SK-N-SH treated with all-trans-retinoic acid at 6 μM for 48 hours (cell line): Measurements from ENCODE around the gene ATCAY.

Source experiments
- ATAC-seq: fragments of 200-7000 bp; cut with Tn5 transposase; 3 replicates; pipeline ENCODE4 v1.9.1; 2020; ENCODE audit warnings: mild to moderate bottlenecking, moderate library complexity
- ARNTL ChIP-seq: fragments of 450-650 bp; formaldehyde crosslinking; IDR thresholded peaks from 2 replicates; pipeline ENCODE4 v1.5.0; 2020; ENCODE audit warnings: low read depth, mild to moderate bottlenecking, moderate library complexity, borderline replicate concordance
- BACH2 ChIP-seq: fragments of 250-450 bp; sonication (Bioruptor Pico); IDR thresholded peaks from 2 replicates; pipeline ENCODE4 v1.9.0; 2021; ENCODE audit warnings: mild to moderate bottlenecking, borderline replicate concordance
- CREB5 ChIP-seq: fragments of 250-450 bp; sonication (Bioruptor Pico); IDR thresholded peaks from 2 replicates; pipeline ENCODE4 v1.5.1; 2020; ENCODE audit warnings: low read depth, mild to moderate bottlenecking, moderate library complexity
- CSDC2 ChIP-seq: fragments of 250-450 bp; sonication (Bioruptor Pico); IDR thresholded peaks from 2 replicates; pipeline ENCODE4 v1.5.0; 2020; ENCODE audit warnings: mild to moderate bottlenecking, moderate library complexity
- CSRNP3 ChIP-seq: fragments of 250-450 bp; sonication (Bioruptor Pico); IDR thresholded peaks from 2 replicates; pipeline ENCODE4 v1.5.1; 2021; ENCODE audit warnings: mild to moderate bottlenecking, moderate library complexity
- ESRRG ChIP-seq: fragments of 250-450 bp; sonication (Bioruptor Pico); IDR thresholded peaks from 2 replicates; pipeline ENCODE4 v1.6.1; 2021; ENCODE audit warnings: mild to moderate bottlenecking
- GLIS3 ChIP-seq: fragments of 250-450 bp; sonication (Bioruptor Pico); IDR thresholded peaks from 2 replicates; pipeline ENCODE4 v1.5.0; 2020; ENCODE audit warnings: mild to moderate bottlenecking, moderate library complexity
- OSR1 ChIP-seq: fragments of 250-450 bp; sonication (Bioruptor Pico); IDR thresholded peaks from 2 replicates; pipeline ENCODE4 v1.8.0; 2022; ENCODE audit warnings: moderate library complexity, mild to moderate bottlenecking, inconsistent platforms
- PATZ1 ChIP-seq: fragments of 250-450 bp; sonication (Bioruptor Pico); IDR thresholded peaks from 2 replicates; pipeline ENCODE4 v1.8.0; 2020; ENCODE audit warnings: mild to moderate bottlenecking, moderate library complexity, borderline replicate concordance
- POU6F1 ChIP-seq: fragments of 250-450 bp; sonication (Bioruptor Pico); IDR thresholded peaks from 2 replicates; pipeline ENCODE4 v1.8.0; 2021; ENCODE audit warnings: low read depth, mild to moderate bottlenecking, moderate library complexity, borderline replicate concordance
- PPARA ChIP-seq: fragments of 250-450 bp; sonication (Bioruptor Pico); IDR thresholded peaks from 2 replicates; pipeline ENCODE4 v1.5.0; 2020; ENCODE audit warnings: mild to moderate bottlenecking, borderline replicate concordance
- RARB ChIP-seq: fragments of 250-450 bp; sonication (Bioruptor Pico); IDR thresholded peaks from 2 replicates; pipeline ENCODE4 v1.8.0; 2021; ENCODE audit warnings: mild to moderate bottlenecking, moderate library complexity
- TCF4 ChIP-seq: fragments of 250-450 bp; sonication (Bioruptor Pico); IDR thresholded peaks from 2 replicates; pipeline ENCODE4 v1.8.0; 2021; ENCODE audit warnings: mild to moderate bottlenecking, moderate library complexity, borderline replicate concordance
- TOX ChIP-seq: fragments of 250-450 bp; sonication (Bioruptor Pico); IDR thresholded peaks from 2 replicates; pipeline ENCODE4 v1.8.0; 2021; ENCODE audit warnings: mild to moderate bottlenecking, moderate library complexity, borderline replicate concordance
- TSHZ2 ChIP-seq: fragments of 250-450 bp; sonication (Bioruptor Pico); IDR thresholded peaks from 2 replicates; pipeline ENCODE4 v1.5.0; 2020; ENCODE audit warnings: mild to moderate bottlenecking, moderate library complexity
- ZC3H10 ChIP-seq: fragments of 250-450 bp; sonication (Bioruptor Pico); IDR thresholded peaks from 2 replicates; pipeline ENCODE4 v1.5.1; 2021; ENCODE audit warnings: mild to moderate bottlenecking, moderate library complexity
- ZFP3 ChIP-seq: fragments of 250-450 bp; sonication (Bioruptor Pico); IDR thresholded peaks from 2 replicates; pipeline ENCODE4 v1.5.0; 2020; ENCODE audit warnings: mild to moderate bottlenecking, moderate library complexity
- ZFP30 ChIP-seq: fragments of 450-650 bp; formaldehyde crosslinking; IDR thresholded peaks from 2 replicates; pipeline ENCODE4 v1.5.0; 2022; ENCODE audit warnings: mild to moderate bottlenecking, moderate library complexity
- ZNF565 ChIP-seq: fragments of 450-650 bp; formaldehyde crosslinking; conservative IDR thresholded peaks from 2 replicates; pipeline ENCODE4 v1.5.0; 2020; ENCODE audit warnings: low read depth, mild to moderate bottlenecking, moderate library complexity
- ZNF70 ChIP-seq: fragments of 450-650 bp; formaldehyde crosslinking; IDR thresholded peaks from 2 replicates; pipeline ENCODE4 v1.5.0; 2020; ENCODE audit warnings: mild to moderate bottlenecking, moderate library complexity
- ZNF8 ChIP-seq: fragments of 450-650 bp; formaldehyde crosslinking; IDR thresholded peaks from 2 replicates; pipeline ENCODE4 v1.5.0; 2020; ENCODE audit warnings: mild to moderate bottlenecking, moderate library complexity

Gene ATCAY

GRCh38 chr19:3908266-3909054 lies 28.0 kb downstream of the ATCAY start:
- TF ChIP-seq GLIS3 (CRISPR knock-in tag) (no peak), CSRNP3 (no peak), ZFP30 (CRISPR knock-in tag) (no peak), ZNF565 (CRISPR knock-in tag) (no peak), BACH2 (CRISPR knock-in tag) (no peak), TSHZ2 (CRISPR knock-in tag) (no peak), CSDC2 (CRISPR knock-in tag) (no peak), ESRRG (CRISPR knock-in tag) (no peak), ZC3H10 (no peak), ARNTL (CRISPR knock-in tag) (no peak), PPARA (CRISPR knock-in tag) (no peak), ZNF8 (CRISPR knock-in tag) (no peak), ZNF70 (no peak), TOX (no peak), RARB (CRISPR knock-in tag) (no peak), TCF4 (no peak), PATZ1 (CRISPR knock-in tag) (no peak)
- ATAC-seq: no peak

- no peak for ATAC-seq
- peak; percentile 100 for TF ChIP-seq ZNF8 (CRISPR knock-in tag)
- no peak for TF ChIP-seq RARB (CRISPR knock-in tag)
- TF ChIP-seq, all 23 proteins: peak for 1
Observed at GRCh38 chr19:3910105-3910504, 29.6 kb downstream of the ATCAY start.

GRCh38 chr19:3914199-3914598 lies 33.7 kb downstream of the ATCAY start:
- ATAC-seq: no peak
- TF ChIP-seq ZC3H10: no peak
- TF ChIP-seq CREB5 (CRISPR knock-in tag): no peak
- TF ChIP-seq RARB (CRISPR knock-in tag): no peak
- TF ChIP-seq ZFP3: no peak
- TF ChIP-seq OSR1 (CRISPR knock-in tag): no peak
- TF ChIP-seq GLIS3 (CRISPR knock-in tag): no peak
- no peak for TF ChIP-seq ARNTL (CRISPR knock-in tag)
- TF ChIP-seq PPARA (CRISPR knock-in tag): no peak
- TF ChIP-seq TOX: no peak
- no peak for TF ChIP-seq ZNF8 (CRISPR knock-in tag)
- TF ChIP-seq ZFP30 (CRISPR knock-in tag): no peak
- no peak for TF ChIP-seq POU6F1
